Vagina (tissue), 2 donors: ENCODE measurements around the gene ZBTB8OS.

ENCODE experiments used
- POLR2AphosphoS5 ChIP-seq, 2 donors: sonication (generic); formaldehyde crosslinking; IDR thresholded peaks; one replicate each; pipeline ENCODE4 v1.9.0; 2017; ENCODE audit warnings: antibody characterized with exemption in 2 of 2, mild to moderate bottlenecking in 2 of 2, low read depth in 1 of 2; ENCODE audit not compliant: insufficient read depth in 1 of 2
- TF ChIP-seq, protein P1 (sequence below), 3 experiments: fragments of 450-650 bp in 2 of 3; fragments of 200-600 bp in 1 of 3; sonication (generic) in 1 of 3; IDR thresholded peaks; one replicate each; pipeline ENCODE4 v1.5.1; 2017 to 2019; ENCODE audit warnings: antibody characterized with exemption in 3 of 3, mild to moderate bottlenecking in 2 of 3, moderate library complexity in 2 of 3

GRCh38 chr1:32651461-32652073 is 1.2 kb upstream of the ZBTB8OS start:
- TF ChIP-seq, protein P1, sequence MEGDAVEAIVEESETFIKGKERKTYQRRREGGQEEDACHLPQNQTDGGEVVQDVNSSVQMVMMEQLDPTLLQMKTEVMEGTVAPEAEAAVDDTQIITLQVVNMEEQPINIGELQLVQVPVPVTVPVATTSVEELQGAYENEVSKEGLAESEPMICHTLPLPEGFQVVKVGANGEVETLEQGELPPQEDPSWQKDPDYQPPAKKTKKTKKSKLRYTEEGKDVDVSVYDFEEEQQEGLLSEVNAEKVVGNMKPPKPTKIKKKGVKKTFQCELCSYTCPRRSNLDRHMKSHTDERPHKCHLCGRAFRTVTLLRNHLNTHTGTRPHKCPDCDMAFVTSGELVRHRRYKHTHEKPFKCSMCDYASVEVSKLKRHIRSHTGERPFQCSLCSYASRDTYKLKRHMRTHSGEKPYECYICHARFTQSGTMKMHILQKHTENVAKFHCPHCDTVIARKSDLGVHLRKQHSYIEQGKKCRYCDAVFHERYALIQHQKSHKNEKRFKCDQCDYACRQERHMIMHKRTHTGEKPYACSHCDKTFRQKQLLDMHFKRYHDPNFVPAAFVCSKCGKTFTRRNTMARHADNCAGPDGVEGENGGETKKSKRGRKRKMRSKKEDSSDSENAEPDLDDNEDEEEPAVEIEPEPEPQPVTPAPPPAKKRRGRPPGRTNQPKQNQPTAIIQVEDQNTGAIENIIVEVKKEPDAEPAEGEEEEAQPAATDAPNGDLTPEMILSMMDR (IDR thresholded peaks at IDR 0.05), result no peak
- no peak for TF ChIP-seq POLR2AphosphoS5 (IDR thresholded peaks at IDR 0.05; ENCODE audit: insufficient read depth in 1 of 2, low read depth in 1 of 2)
